Heart left ventricle (tissue), 16 donors: ENCODE measurements around the gene CRCP. TPM values are rescaled to one million over a fixed set of nuclear protein-coding genes. Genes with fewer than 3 reads are reported as not detected.
A peak's percentile ranks its signal among the peaks of the same experiment; 100 is the strongest.
"Not testable (repeated sequence)": the region's sequence is repeated elsewhere in the genome, so short reads cannot be mapped to it uniquely, and the experiment has no call there.

ENCODE experiments used
- ATAC-seq, 4 donors: fragments of 200-7000 bp; cut with Tn5 transposase; one replicate each; pipeline ENCODE4 v1.9.1; 2020 to 2022; ENCODE audit warnings: moderate library complexity in 4 of 4, mild to moderate bottlenecking in 3 of 4, moderate number of reproducible peaks in 1 of 4
- DNase-seq, 5 donors: peaks; one replicate each; pipeline ENCODE4 v3.0.0-alpha.2; 2020
- H3K27ac ChIP-seq, 12 donors: fragments of 200-600 bp; sonication (generic) in 4 of 12; one replicate each; pipeline versions ENCODE4 v1.5.0 to v1.8.0; 2016 to 2022; ENCODE audit warnings: mild to moderate bottlenecking in 2 of 12
- H3K27me3 ChIP-seq, 9 donors: fragments of 200-600 bp; sonication (generic) in 2 of 9; one replicate each; pipeline versions ENCODE4 v1.5.1 to v1.8.0; 2016 to 2022; ENCODE audit warnings: mild to moderate bottlenecking in 3 of 9
- H3K36me3 ChIP-seq, 9 donors: fragments of 200-600 bp; sonication (generic) in 2 of 9; one replicate each; pipeline versions ENCODE4 v1.5.0 to v1.8.0; 2018 to 2022; ENCODE audit warnings: mild to moderate bottlenecking in 2 of 9
- H3K4me1 ChIP-seq, 12 donors: fragments of 200-600 bp; sonication (generic) in 4 of 12; one replicate each; pipeline versions ENCODE4 v1.5.0 to v1.8.0; 2016 to 2022; ENCODE audit warnings: mild to moderate bottlenecking in 3 of 12
- H3K4me3 ChIP-seq, 12 donors: fragments of 200-600 bp; sonication (generic) in 4 of 12; one replicate each; pipeline versions ENCODE4 v1.5.0 to v1.8.0; 2017 to 2022; ENCODE audit warnings: mild to moderate bottlenecking in 9 of 12, moderate library complexity in 4 of 12
- H3K9me3 ChIP-seq, 12 donors: fragments of 200-600 bp; sonication (generic) in 4 of 12; one replicate each; pipeline versions ENCODE4 v1.5.0 to v1.8.0; 2016 to 2022; ENCODE audit warnings: mild to moderate bottlenecking in 1 of 12
- CTCF ChIP-seq, 12 donors: fragments of 200-600 bp; sonication (generic) in 4 of 12; IDR thresholded peaks; one replicate each; pipeline versions ENCODE4 v1.5.0 to v1.8.0; 2018 to 2022; ENCODE audit warnings: antibody characterized with exemption in 12 of 12, mild to moderate bottlenecking in 5 of 12
- POLR2A ChIP-seq, 2 donors: fragments of 450-650 bp; IDR thresholded peaks; one replicate each; pipeline ENCODE4 v1.6.1; 2017; ENCODE audit warnings: antibody characterized with exemption in 2 of 2, mild to moderate bottlenecking in 2 of 2, moderate library complexity in 2 of 2
- WGBS, 4 donors: extraction: QIAGEN DNeasy Blood & Tissue Kit in 2 of 4; methylation state at CpG; one replicate each; pipeline versions ENCODE4 v1.1.5 to v1.1.7; 2013 to 2018; 5-methylcytosine and 5-hydroxymethylcytosine counted together
- intact Hi-C, 10 donors: fragments of 100-400 bp; cut with DNase I; formaldehyde crosslinking; loops; one replicate each; pipeline versions ENCODE4 v1.11.1 to v1.14.2; 2022
- polyA plus RNA-seq, 2 donors: library from polyadenylated mRNA; stranded (reverse); fragments of 200-250 nt; gene quantifications; one replicate each; pipeline ENCODE4 v1.2.3, GENCODE V29; 2013
- total RNA-seq, 9 donors: library from RNA; depleted of rRNA in 2 of 9; stranded (reverse); fragments of >200 nt in 2 of 9; fragmentation: NEBNext Ultra II Directional in 3 of 9; extraction: Animal tissue kit (Norgen Biotek cat#: 25700) in 3 of 9; gene quantifications; one replicate each; pipeline versions ENCODE4 v1.1.0 to v1.2.4, GENCODE V29; 2016 to 2023
- donor health status: ischemic (EF 13 %, LVEDD 7.1; RV severe dilation, severe dysfunction).
- donor health status: healthy with polysubstance abuse.
- donor health status: DM: no; HTN: yes; CAD: no.
- donor health status: DM: no; HTN: no; CAD: no.
- donor health status: ischemic (EF 25% LVEDD 6.9; RV normal size, moderate dysfunction).
- donor health status: ischemic (EF 25% LVEDD 5.7; RV mildly dilated, moderate dysfunction).
- donor health status: healthy.
- donor health status: DM: yes; HTN: yes; CAD: no.
- donor health status: ischemic (EF 35%, LVEDD 5.7; RV mildly dilated, moderate dysfunction).
- donor health status: nonischemic (EF 11% LVEDD 7.7; RV severe dilation, severe dysfunction).
- donor health status: DM: yes; HTN: yes; CAD: no.
- donor health status: PGD.
- donor health status: ischemic (EF 29% LVEDD 5.4; RV normal size, mild dysfunction).
- donor health status: nonischemic (EF 23%, LVEDD 6.1; RV moderate dilation, normal function).

CRCP gene
- total and polyA plus RNA-seq, 11 donors: 14.7 to 69.4 (median 20.1) TPM

- Histone ChIP-seq H3K27me3 (no peaks in the 10 kb centered on the region), H3K36me3 (no peaks in the 10 kb centered on the region), H3K4me3 (peak overlapping the region in 10 of 12 donors; percentile 11 to 58 (median 47)), H3K27ac (peak overlapping the region in 11 of 12 donors; percentile 8 to 82 (median 64)), H3K9me3 (no peaks in the 10 kb centered on the region), H3K4me1 (peaks cover 0 to 11% (median 0%) of the 10 kb centered on the region in 12 donors)
- WGBS, 4 donors: 9 to 15% (median 12%) methylated on average over 15 of the region's 15 CpGs
- TF ChIP-seq CTCF (IDR thresholded peaks at IDR 0.05) (no peak), POLR2A (IDR thresholded peaks at IDR 0.05) (no peak)
- ATAC-seq: peak; percentile 84 to 96 (median 92)
- intact Hi-C loops: no loop called here
- peak in 4 of 5 donors; percentile 58 to 69 (median 66) for DNase-seq
These were observed 14.9 kb upstream of the CRCP start for GRCh38 chr7:66099551-66100407.

GRCh38 chr7:66100408-66101050 is 14.1 kb upstream of the CRCP start:
- TF ChIP-seq CTCF (IDR thresholded peaks at IDR 0.05) (no peak), POLR2A (IDR thresholded peaks at IDR 0.05) (no peak)
- no peaks in the 10 kb centered on the region for H3K9me3 ChIP-seq
- H3K36me3 ChIP-seq: no peaks in the 10 kb centered on the region
- H3K4me1 ChIP-seq: peaks cover 0 to 11% (median 0%) of the 10 kb centered on the region in 12 donors
- peak overlapping the region in 10 of 12 donors; percentile 11 to 58 (median 47) for H3K4me3 ChIP-seq
- no peaks in the 10 kb centered on the region for H3K27me3 ChIP-seq
- WGBS, 4 donors: 60 to 72% (median 62%) methylated on average over 12 of the region's 12 CpGs
- DNase-seq (no peak), ATAC-seq (no peak)
- intact Hi-C loops: no loop called here
- peak overlapping the region in 7 of 12 donors; percentile 8 to 82 (median 68) for H3K27ac ChIP-seq

- DNase-seq, H3K9me3 ChIP-seq, H3K27ac ChIP-seq, ATAC-seq, intact Hi-C loops, H3K4me3 ChIP-seq, H3K36me3 ChIP-seq, H3K27me3 ChIP-seq: not testable (repeated sequence)
- 95 to 98% (median 98%) methylated on average over 6 of the region's 6 CpGs for WGBS, 4 donors
- H3K4me1 ChIP-seq: peaks cover 0 to 11% (median 0%) of the 10 kb centered on the region in 12 donors
These were observed 12.5 kb upstream of the CRCP start for GRCh38 chr7:66102168-66102567.

- WGBS, 4 donors: 96 to 99% (median 97%) methylated on average over 3 of the region's 3 CpGs
- DNase-seq, ATAC-seq, H3K27me3 ChIP-seq, H3K9me3 ChIP-seq, H3K4me3 ChIP-seq, intact Hi-C loops, H3K36me3 ChIP-seq, H3K27ac ChIP-seq: not testable (repeated sequence)
- H3K4me1 ChIP-seq: peaks cover 0 to 11% (median 0%) of the 10 kb centered on the region in 12 donors
These were observed 10.7 kb upstream of the CRCP start for GRCh38 chr7:66103994-66104393.

DNA sequence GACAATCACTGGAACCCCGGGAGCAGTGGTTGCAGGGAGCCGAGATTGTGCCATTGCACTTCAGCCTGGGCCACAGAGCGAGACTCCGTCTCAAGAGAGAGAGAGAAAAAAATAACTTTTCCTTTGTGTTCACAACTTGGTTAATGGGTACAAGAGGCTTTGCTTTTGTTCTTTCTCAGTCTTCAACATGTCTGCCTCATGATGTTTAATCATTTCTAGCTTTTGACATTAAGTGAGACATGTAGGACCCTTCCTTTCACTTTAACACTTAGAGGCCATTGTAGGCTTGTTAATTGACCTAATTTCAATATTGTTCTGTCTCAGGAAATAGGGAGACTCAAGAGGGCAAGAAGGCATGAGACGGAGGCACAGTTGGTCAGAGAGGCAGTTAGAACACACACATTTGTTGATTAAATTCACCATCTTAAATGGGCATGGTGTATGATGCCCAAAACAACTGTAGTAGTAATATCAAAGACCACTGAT is 9.3 kb upstream of the CRCP start:
- Histone ChIP-seq H3K4me1 (peaks cover 0 to 6% (median 0%) of the 10 kb centered on the region in 12 donors), H3K4me3 (no peak overlapping the region), H3K27me3 (no peaks in the 10 kb centered on the region), H3K36me3 (no peaks in the 10 kb centered on the region), H3K9me3 (no peaks in the 10 kb centered on the region), H3K27ac (no peak overlapping the region)
- WGBS, 4 donors: 95 to 99% (median 97%) methylated on average over 5 of the region's 5 CpGs
- intact Hi-C loops: no loop called here
- DNase-seq (no peak), ATAC-seq (no peak)
- TF ChIP-seq POLR2A (IDR thresholded peaks at IDR 0.05): no peak
- TF ChIP-seq CTCF (IDR thresholded peaks at IDR 0.05): no peak

GRCh38 chr7:66108410-66108809 is 6.2 kb upstream of the CRCP start:
- H3K27ac ChIP-seq, intact Hi-C loops, H3K27me3 ChIP-seq, H3K9me3 ChIP-seq, H3K4me3 ChIP-seq, DNase-seq, H3K36me3 ChIP-seq, H3K4me1 ChIP-seq, ATAC-seq: not testable (repeated sequence)
- 85 to 93% (median 88%) methylated on average over 5 of the region's 5 CpGs for WGBS, 4 donors
